Loucy (cell line): ENCODE data around the gene BCL11B.

ENCODE experiments used
- H2AFZ ChIP-seq: fragments of 200-600 bp; sonication (generic); 2 replicates; pipeline ENCODE4 v1.6.0; 2016; ENCODE audit warnings: antibody characterized with exemption, mild to moderate bottlenecking, low read length, moderate library complexity
- H3F3A ChIP-seq: fragments of 200-600 bp; 2 replicates; pipeline ENCODE4 v1.6.0; 2016; ENCODE audit warnings: antibody characterized with exemption, low read depth, mild to moderate bottlenecking
- H3K27me3 ChIP-seq: fragments of 200-600 bp; sonication (generic); 2 replicates; pipeline ENCODE4 v1.6.1; 2014; ENCODE audit warnings: low read length, mild to moderate bottlenecking; ENCODE audit not compliant: insufficient read depth, poor library complexity, severe bottlenecking
- H3K36me3 ChIP-seq: fragments of 200-600 bp; sonication (generic); 2 replicates; pipeline ENCODE4 v1.6.1; 2016; ENCODE audit warnings: low read length; ENCODE audit not compliant: insufficient read depth
- H3K4me1 ChIP-seq: fragments of 200-600 bp; sonication (generic); 2 replicates; pipeline ENCODE4 v1.5.1; 2014; ENCODE audit warnings: low read length, mild to moderate bottlenecking; ENCODE audit not compliant: insufficient read depth, poor library complexity, severe bottlenecking
- H3K4me2 ChIP-seq: fragments of 200-600 bp; sonication (generic); 2 replicates; pipeline ENCODE4 v1.6.0; 2014; ENCODE audit warnings: antibody characterized with exemption, low read length, low read depth, mild to moderate bottlenecking; ENCODE audit not compliant: poor library complexity, severe bottlenecking
- H3K4me3 ChIP-seq: fragments of 200-600 bp; sonication (generic); 2 replicates; pipeline ENCODE4 v1.5.1; 2014; ENCODE audit warnings: low read length, mild to moderate bottlenecking, mixed read lengths; ENCODE audit not compliant: poor library complexity, severe bottlenecking
- H3K79me2 ChIP-seq: fragments of 200-600 bp; sonication (generic); 2 replicates; pipeline ENCODE4 v1.6.1; 2014; ENCODE audit warnings: low read length; ENCODE audit not compliant: insufficient read depth
- H3K9ac ChIP-seq: fragments of 200-600 bp; sonication (generic); 2 replicates; pipeline ENCODE4 v1.6.0; 2014; ENCODE audit warnings: mild to moderate bottlenecking, low read depth, low read length, moderate library complexity; ENCODE audit not compliant: poor library complexity, severe bottlenecking
- H3K9me2 ChIP-seq: fragments of 200-600 bp; sonication (generic); replicated peaks from 2 replicates; pipeline ENCODE4 v1.6.1; 2016; ENCODE audit warnings: low read depth, low read length, mixed read lengths
- H3K9me3 ChIP-seq: fragments of 200-600 bp; sonication (generic); 2 replicates; pipeline ENCODE4 v1.6.1; 2014; ENCODE audit warnings: mild to moderate bottlenecking, antibody characterized with exemption, low read length, low read depth; ENCODE audit not compliant: insufficient read depth
- H4K20me1 ChIP-seq: fragments of 200-600 bp; sonication (generic); 2 replicates; pipeline ENCODE4 v1.6.0; 2014; ENCODE audit warnings: antibody characterized with exemption, low read length, mild to moderate bottlenecking; ENCODE audit not compliant: insufficient read depth, poor library complexity, severe bottlenecking
- CTCF ChIP-seq: fragments of 200-600 bp; sonication (generic); conservative IDR thresholded peaks from 2 replicates; pipeline ENCODE4 v1.5.1; 2014; ENCODE audit warnings: mild to moderate bottlenecking, antibody characterized with exemption, low read length
- EZH2phosphoT487 ChIP-seq: fragments of 200-600 bp; IDR thresholded peaks from 2 replicates; pipeline ENCODE4 v1.6.1; 2018; ENCODE audit warnings: antibody characterized with exemption, mild to moderate bottlenecking, moderate library complexity, borderline replicate concordance

Gene BCL11B

GRCh38 chr14:99286761-99287160, 14.8 kb upstream of the BCL11B start:
- H3K4me3 ChIP-seq = no peak overlapping the region

GRCh38 chr14:99284254-99285004, 12.4 kb upstream of the BCL11B start:
- Histone ChIP-seq H3K4me3 (no peak overlapping the region), H3K4me2 (no peak overlapping the region), H3F3A (no peaks in the 10 kb centered on the region)

More at GRCh38 chr14:99286761-99287160, 14.8 kb upstream of the BCL11B start:
- Histone ChIP-seq H2AFZ (no peak overlapping the region), H4K20me1 (no peaks in the 10 kb centered on the region), H3K4me1 (no peaks in the 10 kb centered on the region), H3F3A (no peaks in the 10 kb centered on the region), H3K4me2 (no peak overlapping the region), H3K9me3 (no peaks in the 10 kb centered on the region), H3K9me2 (no peaks in the 10 kb centered on the region), H3K79me2 (no peaks in the 10 kb centered on the region), H3K9ac (no peak overlapping the region), H3K27me3 (no peaks in the 10 kb centered on the region), H3K36me3 (no peaks in the 10 kb centered on the region)
- TF ChIP-seq EZH2phosphoT487 = no peak

GRCh38 chr14:99282261-99283050, 10.5 kb upstream of the BCL11B start:
- no peaks in the 10 kb centered on the region for H4K20me1 ChIP-seq
- H3K9ac ChIP-seq = no peak overlapping the region
- H3K36me3 ChIP-seq = no peaks in the 10 kb centered on the region
- no peaks in the 10 kb centered on the region for H3K9me3 ChIP-seq
- H3K4me3 ChIP-seq = no peak overlapping the region
- H3K4me1 ChIP-seq = no peaks in the 10 kb centered on the region
- no peaks in the 10 kb centered on the region for H3F3A ChIP-seq
- H3K27me3 ChIP-seq = no peaks in the 10 kb centered on the region
- H2AFZ ChIP-seq = no peak overlapping the region
- no peaks in the 10 kb centered on the region for H3K79me2 ChIP-seq
- TF ChIP-seq EZH2phosphoT487 = no peak
- no peak for TF ChIP-seq CTCF
- no peak overlapping the region for H3K4me2 ChIP-seq
- no peaks in the 10 kb centered on the region for H3K9me2 ChIP-seq

More at GRCh38 chr14:99284254-99285004, 12.4 kb upstream of the BCL11B start:
- TF ChIP-seq EZH2phosphoT487 (no peak), CTCF (no peak)
- Histone ChIP-seq H4K20me1 (no peaks in the 10 kb centered on the region), H3K9me2 (no peaks in the 10 kb centered on the region), H3K27me3 (no peaks in the 10 kb centered on the region), H2AFZ (no peak overlapping the region), H3K9ac (no peak overlapping the region), H3K4me1 (no peaks in the 10 kb centered on the region), H3K36me3 (no peaks in the 10 kb centered on the region), H3K79me2 (no peaks in the 10 kb centered on the region), H3K9me3 (no peaks in the 10 kb centered on the region)
